T-helper 1 cell treated with Interleukin-12 subunit alpha and Interleukin-12 subunit beta and Interleukin-4 antibody, amounts not matched to agents 30 μg/mL and 1 μg/mL, for 36 hours (primary cell): ENCODE data around the gene ADAMTS14.

ENCODE experiments used
- H3K27ac Mint-ChIP-seq: one replicate; pipeline ENCODE4 v1.8.0; 2021; ENCODE audit warnings: mild to moderate bottlenecking, mixed read lengths
- H3K27me3 Mint-ChIP-seq: one replicate; pipeline ENCODE4 v1.8.0; 2021; ENCODE audit warnings: low read depth, mixed read lengths
- H3K36me3 Mint-ChIP-seq: one replicate; pipeline ENCODE4 v1.8.0; 2021; ENCODE audit warnings: low read depth, mixed read lengths
- H3K4me1 Mint-ChIP-seq: one replicate; pipeline ENCODE4 v1.8.0; 2021; ENCODE audit warnings: low read depth, mixed read lengths
- H3K4me3 Mint-ChIP-seq: one replicate; pipeline ENCODE4 v1.8.0; 2021; ENCODE audit warnings: mild to moderate bottlenecking, moderate library complexity, mixed read lengths
- H3K9me3 Mint-ChIP-seq: one replicate; pipeline ENCODE4 v1.8.0; 2021; ENCODE audit warnings: mixed read lengths

ADAMTS14 gene

DNA sequence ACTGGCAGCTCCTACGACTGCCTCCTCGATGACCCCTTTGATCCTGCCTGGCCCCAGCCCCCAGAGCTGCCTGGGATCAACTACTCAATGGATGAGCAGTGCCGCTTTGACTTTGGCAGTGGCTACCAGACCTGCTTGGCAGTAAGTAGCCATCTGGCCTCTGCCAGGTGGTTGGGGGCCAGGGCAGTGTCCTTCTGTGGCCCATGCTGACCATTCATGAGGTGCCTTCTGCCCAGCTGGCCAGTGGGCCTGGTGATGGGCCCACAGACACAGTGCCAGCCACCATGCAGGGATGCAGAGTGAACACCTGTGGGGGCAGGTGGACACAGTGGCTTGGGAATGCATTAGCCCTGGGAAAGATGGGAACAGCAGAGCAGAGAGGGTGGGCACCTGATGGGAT, 62.9 kb downstream of the ADAMTS14 start:
- no peaks in the 10 kb centered on the region for H3K27me3 Mint-ChIP-seq
- no peaks in the 10 kb centered on the region for H3K9me3 Mint-ChIP-seq
- H3K4me1 Mint-ChIP-seq, result no peaks in the 10 kb centered on the region
- no peak overlapping the region for H3K4me3 Mint-ChIP-seq
- no peaks in the 10 kb centered on the region for H3K36me3 Mint-ChIP-seq
- no peak overlapping the region for H3K27ac Mint-ChIP-seq

DNA sequence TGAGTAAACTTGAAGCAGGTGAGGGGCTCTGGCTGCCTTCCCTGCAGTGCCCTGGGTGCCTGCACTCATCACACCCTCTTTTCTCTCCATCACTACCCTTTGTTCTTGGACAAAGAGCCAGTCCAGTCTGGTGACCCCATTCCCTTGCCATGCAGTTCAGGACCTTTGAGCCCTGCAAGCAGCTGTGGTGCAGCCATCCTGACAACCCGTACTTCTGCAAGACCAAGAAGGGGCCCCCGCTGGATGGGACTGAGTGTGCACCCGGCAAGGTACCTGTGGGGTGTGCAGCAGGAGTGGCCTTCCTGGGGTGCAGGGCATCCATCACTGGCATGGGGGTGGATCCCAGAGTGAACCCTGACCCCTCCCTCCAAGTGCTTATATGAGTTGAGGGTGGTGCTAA, 64.2 kb downstream of the ADAMTS14 start:
- H3K27ac Mint-ChIP-seq, result no peak overlapping the region
- H3K4me3 Mint-ChIP-seq, result no peak overlapping the region
- no peaks in the 10 kb centered on the region for H3K36me3 Mint-ChIP-seq
- H3K9me3 Mint-ChIP-seq, result no peaks in the 10 kb centered on the region
- no peaks in the 10 kb centered on the region for H3K27me3 Mint-ChIP-seq
- peaks cover 2% of the 10 kb centered on the region for H3K4me1 Mint-ChIP-seq

DNA sequence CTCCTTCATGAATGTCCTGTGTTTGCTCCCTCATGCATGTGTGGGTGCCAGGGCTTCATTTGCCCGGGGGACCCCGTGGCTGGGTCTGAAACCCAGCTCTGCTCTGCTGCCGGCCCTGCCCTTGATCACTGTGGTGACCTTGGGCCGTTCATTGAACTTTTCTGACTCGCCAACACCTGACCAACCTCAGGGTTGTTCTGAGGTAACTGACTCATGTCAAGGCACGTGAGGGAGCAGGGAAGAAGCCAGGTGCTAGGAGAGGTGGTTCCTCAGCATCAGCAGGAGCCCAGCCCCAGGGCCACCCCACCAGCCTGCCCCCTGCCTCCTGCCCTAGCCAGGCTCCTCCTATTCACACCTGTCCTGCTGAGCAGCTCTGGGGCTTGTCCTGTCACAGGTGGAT, 64.9 kb downstream of the ADAMTS14 start:
- H3K36me3 Mint-ChIP-seq, result no peaks in the 10 kb centered on the region
- no peak overlapping the region for H3K27ac Mint-ChIP-seq
- H3K27me3 Mint-ChIP-seq, result no peaks in the 10 kb centered on the region
- no peak overlapping the region for H3K4me3 Mint-ChIP-seq
- H3K9me3 Mint-ChIP-seq, result no peaks in the 10 kb centered on the region
- peaks cover 3% of the 10 kb centered on the region for H3K4me1 Mint-ChIP-seq

DNA sequence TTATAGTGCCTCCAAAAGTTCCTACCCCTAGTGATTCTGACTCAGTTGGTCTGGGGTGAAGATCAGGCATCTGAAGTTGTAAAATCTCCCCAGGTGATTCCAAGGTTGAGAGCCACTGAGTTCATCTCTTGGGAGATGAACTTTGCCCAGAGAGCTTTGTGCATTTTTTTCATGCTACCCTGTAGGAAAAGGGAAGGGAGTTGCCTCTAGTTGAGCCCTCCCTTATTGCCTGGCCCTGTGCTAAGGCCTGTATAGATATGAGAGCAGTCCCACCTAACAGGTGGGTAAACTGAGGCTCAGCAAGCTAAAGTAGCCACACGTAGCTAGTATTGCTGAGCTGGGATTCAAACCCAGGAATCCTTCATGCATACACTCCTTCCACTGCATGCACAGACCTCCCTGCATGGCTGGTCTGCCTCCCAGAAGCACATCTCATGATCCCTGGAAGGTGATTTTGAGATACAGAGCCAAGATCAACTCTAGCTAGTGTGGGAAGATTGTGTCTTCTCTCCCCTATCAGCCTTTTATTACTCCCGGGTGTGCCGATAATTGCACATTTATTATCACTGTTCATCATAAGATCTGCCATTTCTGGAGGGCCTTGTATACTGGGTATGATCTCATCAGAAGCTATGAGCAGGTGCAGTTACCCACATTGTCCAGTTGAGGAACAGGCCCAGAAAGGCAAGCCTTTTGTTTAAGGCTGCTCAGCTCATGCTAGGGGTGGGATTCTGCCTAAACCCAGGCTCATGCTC, 65.9 kb downstream of the ADAMTS14 start:
- H3K4me3 Mint-ChIP-seq, result no peak overlapping the region
- H3K27ac Mint-ChIP-seq, result no peak overlapping the region
- H3K4me1 Mint-ChIP-seq, result peaks cover 11% of the 10 kb centered on the region
- no peaks in the 10 kb centered on the region for H3K36me3 Mint-ChIP-seq
- H3K9me3 Mint-ChIP-seq, result no peaks in the 10 kb centered on the region
- H3K27me3 Mint-ChIP-seq, result no peaks in the 10 kb centered on the region

DNA sequence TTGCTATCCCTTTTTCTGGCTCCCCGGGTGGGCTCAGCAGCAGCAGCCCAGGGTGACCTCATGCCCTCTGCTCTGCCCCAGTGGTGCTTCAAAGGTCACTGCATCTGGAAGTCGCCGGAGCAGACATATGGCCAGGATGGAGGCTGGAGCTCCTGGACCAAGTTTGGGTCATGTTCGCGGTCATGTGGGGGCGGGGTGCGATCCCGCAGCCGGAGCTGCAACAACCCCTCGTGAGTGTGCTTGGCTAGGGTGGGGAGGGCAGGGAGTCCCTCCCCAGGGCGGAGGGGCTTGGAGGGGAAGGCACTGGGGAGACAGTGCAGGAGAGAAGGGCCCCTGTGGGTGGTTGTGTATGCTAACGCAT, 66.4 kb downstream of the ADAMTS14 start:
- Mint-ChIP-seq H3K27ac (no peak overlapping the region), H3K36me3 (no peaks in the 10 kb centered on the region), H3K9me3 (no peaks in the 10 kb centered on the region), H3K4me3 (no peak overlapping the region), H3K27me3 (no peaks in the 10 kb centered on the region), H3K4me1 (peaks cover 13% of the 10 kb centered on the region)

DNA sequence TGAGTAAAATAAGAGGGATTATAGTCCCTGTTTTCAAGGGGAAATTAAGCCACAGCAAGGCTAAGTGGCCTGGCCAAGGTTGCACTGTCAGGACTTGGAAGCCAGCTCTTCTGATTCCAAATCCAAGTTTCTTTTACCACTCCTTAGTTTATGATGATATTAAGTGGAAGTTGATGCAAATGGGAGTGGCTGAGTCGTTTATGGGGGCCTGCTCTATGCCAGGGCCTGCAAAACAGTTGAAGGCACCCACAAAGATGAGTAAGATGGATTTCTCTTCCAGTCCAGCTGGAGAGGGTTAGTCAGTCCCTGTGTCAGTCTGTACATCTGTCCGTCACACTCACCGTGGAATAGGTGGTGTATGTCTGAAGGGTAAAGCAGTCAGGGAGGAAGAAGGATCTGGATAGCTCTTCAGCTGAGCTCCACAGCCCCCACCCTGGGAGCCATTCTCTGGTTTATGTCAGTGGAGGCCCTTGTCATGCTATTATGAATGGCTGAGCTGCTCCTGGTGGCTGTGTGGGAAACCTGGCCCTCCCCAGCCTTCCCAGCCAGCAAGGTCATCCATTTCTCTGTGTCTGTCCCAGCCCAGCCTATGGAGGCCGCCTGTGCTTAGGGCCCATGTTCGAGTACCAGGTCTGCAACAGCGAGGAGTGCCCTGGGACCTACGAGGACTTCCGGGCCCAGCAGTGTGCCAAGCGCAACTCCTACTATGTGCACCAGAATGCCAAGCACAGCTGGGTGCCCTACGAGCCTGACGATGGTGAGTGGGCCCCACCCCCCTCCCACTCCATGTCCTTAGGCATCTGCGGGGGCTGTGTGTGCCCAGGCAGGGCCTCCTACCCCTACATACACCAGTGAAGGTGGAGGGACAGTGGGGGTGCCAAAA, 68.3 kb downstream of the ADAMTS14 start:
- Mint-ChIP-seq H3K4me1 (peaks cover 13% of the 10 kb centered on the region), H3K4me3 (no peak overlapping the region), H3K36me3 (no peaks in the 10 kb centered on the region), H3K9me3 (no peaks in the 10 kb centered on the region), H3K27me3 (no peaks in the 10 kb centered on the region), H3K27ac (no peak overlapping the region)

DNA sequence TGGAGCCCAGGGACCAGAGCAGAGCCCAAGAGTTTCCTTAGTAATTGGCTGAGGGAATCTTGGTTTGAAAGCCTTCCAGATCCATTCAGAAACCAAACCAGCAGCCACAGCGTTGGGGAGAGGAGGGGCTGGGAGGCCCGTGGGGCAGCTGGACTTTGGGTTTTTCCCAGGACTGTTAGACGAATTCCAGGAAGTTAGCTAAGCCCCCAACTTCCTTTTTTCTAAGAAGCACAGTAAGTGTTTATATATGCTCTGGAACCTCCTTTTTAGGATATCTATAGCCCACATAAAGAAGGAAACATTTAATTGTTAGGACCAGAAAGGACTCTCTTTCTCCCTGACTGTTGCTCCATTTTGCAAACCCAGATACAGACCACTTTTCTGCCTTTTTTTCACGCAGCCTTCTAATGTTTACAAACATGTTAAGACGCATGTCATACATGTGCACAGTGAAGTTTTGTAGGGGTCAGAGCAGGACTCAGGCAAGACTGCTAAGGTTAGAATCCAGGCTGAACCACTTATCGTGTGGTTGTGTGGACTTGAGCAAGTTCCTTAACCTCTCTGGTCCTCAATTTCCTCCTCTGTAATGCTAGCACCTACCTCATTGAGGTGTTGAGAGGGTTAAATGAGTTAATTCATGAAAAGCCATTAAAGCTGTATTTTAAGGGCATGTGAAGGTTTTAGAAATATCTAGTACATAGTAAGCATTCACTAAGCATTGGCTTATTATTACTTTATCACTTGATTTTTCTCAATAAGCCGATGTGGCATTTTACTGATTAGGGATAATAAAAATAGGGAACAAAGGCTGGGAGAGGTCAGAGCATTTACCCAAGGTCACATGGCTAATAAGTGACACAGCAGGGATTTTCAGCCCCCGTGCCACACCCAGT, 70.5 kb downstream of the ADAMTS14 start:
- peaks cover 13% of the 10 kb centered on the region for H3K4me1 Mint-ChIP-seq
- no peaks in the 10 kb centered on the region for H3K27me3 Mint-ChIP-seq
- H3K4me3 Mint-ChIP-seq, result no peak overlapping the region
- no peaks in the 10 kb centered on the region for H3K9me3 Mint-ChIP-seq
- peak overlapping the region; percentile 74 for H3K27ac Mint-ChIP-seq
- no peaks in the 10 kb centered on the region for H3K36me3 Mint-ChIP-seq

DNA sequence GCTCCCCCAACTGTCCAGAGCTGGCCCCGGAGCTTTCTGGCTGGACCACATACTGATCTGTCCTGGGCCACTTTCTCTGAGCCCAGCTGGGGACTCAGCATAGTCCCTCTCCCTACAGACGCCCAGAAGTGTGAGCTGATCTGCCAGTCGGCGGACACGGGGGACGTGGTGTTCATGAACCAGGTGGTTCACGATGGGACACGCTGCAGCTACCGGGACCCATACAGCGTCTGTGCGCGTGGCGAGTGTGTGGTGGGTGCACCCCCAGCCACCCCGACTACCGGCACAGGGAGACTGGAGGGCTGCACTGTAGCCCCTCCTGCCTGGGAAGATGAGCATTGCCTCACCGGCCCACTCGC, 71.1 kb downstream of the ADAMTS14 start:
- no peak overlapping the region for H3K27ac Mint-ChIP-seq
- no peaks in the 10 kb centered on the region for H3K9me3 Mint-ChIP-seq

DNA sequence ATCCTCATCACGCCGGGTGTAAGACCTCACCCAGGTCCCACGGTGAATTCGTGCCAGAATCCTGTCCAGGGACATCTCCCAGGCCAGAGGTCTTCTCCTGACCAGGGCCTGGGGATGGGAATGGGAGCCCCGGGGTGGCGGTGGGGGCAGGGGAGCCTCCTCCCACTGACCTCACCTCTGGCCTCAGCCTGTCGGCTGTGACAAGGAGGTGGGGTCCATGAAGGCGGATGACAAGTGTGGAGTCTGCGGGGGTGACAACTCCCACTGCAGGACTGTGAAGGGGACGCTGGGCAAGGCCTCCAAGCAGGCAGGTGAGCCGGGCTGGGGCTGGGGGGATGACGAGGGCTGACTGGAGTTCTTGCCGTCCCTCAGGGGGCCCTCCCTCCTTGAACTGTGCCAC, 71.6 kb downstream of the ADAMTS14 start:
- Mint-ChIP-seq H3K4me1 (peaks cover 13% of the 10 kb centered on the region), H3K36me3 (no peaks in the 10 kb centered on the region), H3K9me3 (no peaks in the 10 kb centered on the region), H3K4me3 (no peak overlapping the region), H3K27me3 (no peaks in the 10 kb centered on the region), H3K27ac (no peak overlapping the region)

More for the DNA sequence above, 71.1 kb downstream of the ADAMTS14 start:
- Mint-ChIP-seq H3K36me3 (no peaks in the 10 kb centered on the region), H3K4me3 (no peak overlapping the region), H3K4me1 (peaks cover 13% of the 10 kb centered on the region), H3K27me3 (no peaks in the 10 kb centered on the region)

DNA sequence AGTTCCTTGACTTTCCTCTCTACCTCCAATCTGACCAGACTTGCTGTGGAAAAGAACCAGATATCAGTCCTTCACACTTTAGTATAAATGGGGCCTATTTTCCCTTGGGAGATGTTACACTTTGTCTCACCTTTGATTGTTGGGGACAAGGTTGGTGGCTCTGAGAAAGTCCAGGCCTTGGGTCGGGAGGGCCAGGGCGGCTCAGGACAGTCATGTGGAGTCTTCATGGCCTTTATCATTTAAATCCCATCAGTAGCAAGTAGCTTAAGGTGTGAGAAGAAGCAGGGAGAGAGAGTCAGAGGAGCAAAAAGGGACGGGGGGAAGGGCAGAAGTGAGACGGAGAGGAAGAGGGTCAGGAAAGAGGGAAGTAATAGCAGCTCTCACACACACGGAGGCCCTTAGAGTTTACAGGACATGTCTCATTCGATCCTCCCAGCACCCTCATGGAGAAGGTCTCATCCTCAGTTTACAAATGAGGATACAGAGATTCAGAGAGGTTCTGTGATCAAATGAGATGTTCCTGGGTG, 72.4 kb downstream of the ADAMTS14 start:
- Mint-ChIP-seq H3K4me3 (no peak overlapping the region), H3K4me1 (peaks cover 13% of the 10 kb centered on the region), H3K27ac (peak overlapping the region; percentile 9), H3K9me3 (no peaks in the 10 kb centered on the region), H3K36me3 (no peaks in the 10 kb centered on the region), H3K27me3 (no peaks in the 10 kb centered on the region)

DNA sequence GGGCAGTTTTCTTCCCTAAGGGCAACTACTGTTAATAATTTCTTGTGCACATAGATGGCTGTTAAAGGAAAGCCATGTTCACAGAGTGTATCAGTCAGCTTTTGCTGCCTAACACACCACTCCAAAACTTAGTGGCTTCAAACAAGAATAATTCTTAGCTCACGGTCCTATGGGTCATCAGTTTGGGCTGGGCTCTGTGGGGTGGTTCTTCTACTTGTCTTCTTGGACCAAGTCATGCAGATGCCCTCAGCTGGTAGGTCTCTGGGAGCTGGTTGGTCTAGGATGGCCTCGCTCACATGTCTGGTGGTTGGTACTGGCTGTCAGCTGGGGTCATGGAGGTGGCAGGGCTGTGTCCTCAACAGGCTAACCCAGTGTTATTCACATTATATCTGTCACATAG, 73.2 kb downstream of the ADAMTS14 start:
- Mint-ChIP-seq H3K36me3 (no peaks in the 10 kb centered on the region), H3K4me3 (no peak overlapping the region), H3K27ac (no peak overlapping the region), H3K9me3 (no peaks in the 10 kb centered on the region), H3K4me1 (peaks cover 13% of the 10 kb centered on the region), H3K27me3 (no peaks in the 10 kb centered on the region)

DNA sequence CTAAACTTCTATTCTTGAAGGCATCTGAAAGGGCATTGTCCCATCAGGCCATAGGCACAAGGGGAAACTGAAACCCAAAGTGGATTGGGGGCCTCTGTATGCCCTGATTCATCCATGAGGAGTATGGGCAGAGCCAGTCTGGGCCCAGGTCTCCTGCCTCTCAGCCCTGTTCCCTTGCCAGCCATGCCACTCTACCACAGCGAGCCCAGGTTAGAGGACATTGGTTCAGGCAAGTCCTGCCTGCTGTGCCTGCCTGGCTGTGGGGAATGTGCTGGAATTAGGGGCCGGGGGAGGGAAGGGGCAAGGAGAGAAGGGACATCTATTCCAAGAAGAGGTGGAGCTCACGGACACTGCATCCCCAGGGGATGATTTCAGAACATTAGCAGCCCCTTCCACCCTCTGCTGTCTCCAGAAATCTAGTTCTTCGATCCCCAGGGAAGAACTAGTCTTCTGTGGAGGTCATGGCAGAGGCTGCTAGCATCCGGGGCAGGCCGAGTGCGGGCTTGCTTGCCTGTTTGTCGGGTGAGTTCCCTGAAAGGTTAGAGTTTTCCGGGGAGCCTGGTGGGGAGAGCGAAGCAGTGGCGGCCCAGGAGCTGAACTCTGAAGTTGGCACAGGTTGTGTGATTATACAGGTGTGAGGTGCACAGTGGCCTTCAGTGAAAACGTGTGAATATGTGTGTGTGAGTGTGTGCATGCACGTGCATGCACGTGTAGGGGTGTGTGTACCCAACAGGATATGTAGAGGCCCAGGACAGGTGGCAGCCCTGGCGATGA, 75.1 kb downstream of the ADAMTS14 start:
- Mint-ChIP-seq H3K4me3 (no peak overlapping the region), H3K27me3 (no peaks in the 10 kb centered on the region), H3K27ac (no peak overlapping the region), H3K9me3 (no peaks in the 10 kb centered on the region), H3K36me3 (no peaks in the 10 kb centered on the region), H3K4me1 (peaks cover 10% of the 10 kb centered on the region)

DNA sequence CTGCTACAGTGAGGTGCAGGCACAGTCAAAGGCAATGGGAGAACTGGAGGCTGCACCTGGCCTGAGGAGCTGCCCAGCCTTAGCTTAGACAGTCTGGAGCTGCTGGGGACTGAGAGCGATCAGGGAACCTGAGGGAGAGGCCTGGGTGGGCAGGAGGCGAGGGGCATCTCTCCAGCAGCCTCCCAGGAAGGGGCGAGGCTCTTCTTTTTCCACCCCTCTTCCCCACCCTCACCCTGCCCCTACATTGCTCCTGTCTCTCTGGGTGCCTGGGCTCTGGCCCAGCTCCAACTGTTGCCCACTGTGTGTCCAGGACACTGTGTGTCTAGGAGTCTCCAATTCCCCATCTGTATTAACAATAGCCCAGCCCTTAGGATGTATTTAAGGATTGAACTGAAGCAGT, 76.0 kb downstream of the ADAMTS14 start:
- Mint-ChIP-seq H3K27me3 (no peaks in the 10 kb centered on the region), H3K4me1 (peaks cover 1% of the 10 kb centered on the region), H3K36me3 (no peaks in the 10 kb centered on the region), H3K27ac (no peak overlapping the region), H3K4me3 (no peak overlapping the region), H3K9me3 (no peaks in the 10 kb centered on the region)
